ENCODE data around the gene EFCAB12. TPM values are rescaled to one million over a fixed set of nuclear protein-coding genes. Genes with fewer than 3 reads are reported as not detected.
"Not testable (repeated sequence)": the region's sequence is repeated elsewhere in the genome, so short reads cannot be mapped to it uniquely, and the experiment has no call there.

Gene EFCAB12
- total RNA-seq, 2 donors from 2014 or later, result 6.2 to 13.7 TPM

- WGBS, result 82% methylated on average over 10 of the region's 10 CpGs
- H3K27ac ChIP-seq, result no peak overlapping the region
- no peaks in the 10 kb centered on the region for H3K27me3 ChIP-seq (replicated peaks; ENCODE audit: insufficient read depth)
- intact Hi-C loops (cut with DNase I), result no loop called here
- no peaks in the 10 kb centered on the region for H3K4me1 ChIP-seq (replicated peaks)
- no peaks in the 10 kb centered on the region for H3K36me3 ChIP-seq
- DNase-seq (ENCODE audit: low spot score), result no peak
- no peak overlapping the region for H3K4me3 ChIP-seq
- no peak for TF ChIP-seq CTCF (IDR thresholded peaks at IDR 0.05)
- no peak for TF ChIP-seq POLR2AphosphoS5 (IDR thresholded peaks at IDR 0.05)
- TF ChIP-seq POLR2A (IDR thresholded peaks at IDR 0.05), result no peak
- H3K9me3 ChIP-seq, result no peaks in the 10 kb centered on the region
These were observed 41.5 kb downstream of the EFCAB12 start for GRCh38 chr3:129386984-129387383.

DNA sequence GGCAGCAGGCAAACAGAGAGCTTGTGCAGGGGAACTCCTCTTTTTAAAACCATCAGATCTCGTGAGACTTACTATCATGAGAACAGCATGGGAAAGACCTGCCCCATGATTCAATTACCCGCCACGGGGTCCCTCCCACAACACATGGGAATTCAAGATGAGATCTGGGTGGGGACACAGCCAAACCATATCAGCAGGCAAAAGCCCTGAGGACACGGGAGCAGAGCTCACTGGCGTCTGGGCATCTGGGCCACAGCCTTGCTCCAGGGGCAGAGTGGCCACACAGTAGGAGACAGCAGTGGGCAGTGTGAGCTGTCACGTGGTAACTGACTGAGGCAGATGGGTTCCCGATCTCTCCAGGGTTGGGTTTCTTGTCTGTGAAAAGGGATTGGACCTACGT, 42.9 kb downstream of the EFCAB12 start:
- WGBS, result 82% methylated on average over 8 of the region's 8 CpGs
- H3K36me3 ChIP-seq; H3K27me3 ChIP-seq (replicated peaks; ENCODE audit: insufficient read depth); H3K9me3 ChIP-seq; H3K27ac ChIP-seq; H3K4me1 ChIP-seq (replicated peaks); H3K4me3 ChIP-seq; DNase-seq (ENCODE audit: low spot score); intact Hi-C loops (cut with DNase I): not testable (repeated sequence)

DNA sequence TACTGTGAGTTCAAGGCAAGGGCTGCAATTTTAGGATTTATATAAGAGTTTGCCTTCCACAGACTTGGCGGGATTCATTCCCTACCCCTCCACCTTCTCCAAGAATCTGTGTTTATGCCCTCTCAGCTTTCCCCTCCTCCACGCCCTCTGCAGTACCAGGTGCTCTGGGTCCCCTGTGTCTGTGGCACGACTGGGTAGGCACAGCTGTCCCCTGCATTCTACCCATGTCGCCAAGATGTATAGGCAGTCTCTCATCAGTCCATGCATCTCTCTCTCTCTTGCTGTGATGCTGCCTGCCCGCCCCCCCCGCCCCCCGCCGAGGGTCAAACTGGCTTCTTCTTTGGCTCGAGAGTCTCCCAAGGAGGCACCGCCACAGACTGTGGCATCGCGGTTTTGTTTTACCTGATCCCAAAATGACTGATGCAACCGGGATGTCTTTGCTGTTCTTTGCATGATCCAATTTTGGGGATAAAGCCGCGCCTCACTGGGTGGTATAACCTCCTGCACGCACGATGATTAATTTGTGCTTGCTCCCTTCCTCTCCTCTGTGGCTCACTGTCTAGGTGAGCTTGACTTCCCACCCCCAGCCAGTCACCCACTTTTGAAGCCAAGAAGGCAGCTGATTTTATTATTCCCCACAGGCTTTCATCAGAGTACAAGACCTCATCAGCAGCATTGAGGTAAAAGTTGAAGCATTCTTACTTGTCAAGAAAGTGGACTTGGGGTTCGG, 43.7 kb downstream of the EFCAB12 start:
- TF ChIP-seq POLR2AphosphoS5 (IDR thresholded peaks at IDR 0.05) (no peak), CTCF (IDR thresholded peaks at IDR 0.05) (no peak), POLR2A (IDR thresholded peaks at IDR 0.05) (no peak)
- H3K4me1 ChIP-seq (replicated peaks), result no peaks in the 10 kb centered on the region
- intact Hi-C loops (cut with DNase I), result no loop called here
- H3K27me3 ChIP-seq (replicated peaks; ENCODE audit: insufficient read depth), result no peaks in the 10 kb centered on the region
- no peak overlapping the region for H3K4me3 ChIP-seq
- no peaks in the 10 kb centered on the region for H3K9me3 ChIP-seq
- H3K36me3 ChIP-seq, result no peaks in the 10 kb centered on the region
- DNase-seq (ENCODE audit: low spot score), result no peak
- 62% methylated on average over 18 of the region's 18 CpGs for WGBS
- no peak overlapping the region for H3K27ac ChIP-seq

- H3K4me3 ChIP-seq; DNase-seq (ENCODE audit: low spot score); H3K36me3 ChIP-seq; H3K4me1 ChIP-seq (replicated peaks); H3K27me3 ChIP-seq (replicated peaks; ENCODE audit: insufficient read depth); H3K27ac ChIP-seq; H3K9me3 ChIP-seq; intact Hi-C loops (cut with DNase I): not testable (repeated sequence)
- 87% methylated on average over 5 of the region's 5 CpGs for WGBS
These were observed 44.3 kb downstream of the EFCAB12 start for GRCh38 chr3:129384103-129384502.

GRCh38 chr3:129383292-129383860, 45.1 kb downstream of the EFCAB12 start:
- 52% methylated on average over 6 of the region's 6 CpGs for WGBS
- H3K36me3 ChIP-seq, result no peaks in the 10 kb centered on the region
- DNase-seq (ENCODE audit: low spot score), result peak; percentile 24
- intact Hi-C loops (cut with DNase I), result no loop called here
- H3K4me3 ChIP-seq, result no peak overlapping the region
- H3K4me1 ChIP-seq (replicated peaks), result no peaks in the 10 kb centered on the region
- H3K27me3 ChIP-seq (replicated peaks; ENCODE audit: insufficient read depth), result no peaks in the 10 kb centered on the region
- H3K27ac ChIP-seq, result no peak overlapping the region
- no peak for TF ChIP-seq POLR2AphosphoS5 (IDR thresholded peaks at IDR 0.05)
- TF ChIP-seq CTCF (IDR thresholded peaks at IDR 0.05), result peak in 3 of 4 experiments; percentile 33 to 63 (median 58)
- no peak for TF ChIP-seq POLR2A (IDR thresholded peaks at IDR 0.05)
- no peaks in the 10 kb centered on the region for H3K9me3 ChIP-seq

- TF ChIP-seq POLR2A (IDR thresholded peaks at IDR 0.05) (no peak), POLR2AphosphoS5 (IDR thresholded peaks at IDR 0.05) (no peak), CTCF (IDR thresholded peaks at IDR 0.05) (no peak)
- H3K4me1 ChIP-seq (replicated peaks), result no peaks in the 10 kb centered on the region
- no peak overlapping the region for H3K27ac ChIP-seq
- H3K27me3 ChIP-seq (replicated peaks; ENCODE audit: insufficient read depth), result no peaks in the 10 kb centered on the region
- WGBS, result 89% methylated on average over 2 of the region's 2 CpGs
- no peaks in the 10 kb centered on the region for H3K36me3 ChIP-seq
- no peak overlapping the region for H3K4me3 ChIP-seq
- intact Hi-C loops (cut with DNase I), result no loop called here
- no peaks in the 10 kb centered on the region for H3K9me3 ChIP-seq
- no peak for DNase-seq (ENCODE audit: low spot score)
These were observed 46.1 kb downstream of the EFCAB12 start for GRCh38 chr3:129382366-129382765.
